Fibroblast of lung (primary cell): ENCODE data around the gene NGDN. TPM values are rescaled to one million over a fixed set of nuclear protein-coding genes. Genes with fewer than 3 reads are reported as not detected.

Experiments used
- DNase-seq, 2 donors: peaks; one replicate each; pipeline versions ENCODE4 v3.0.0 to v3.0.0-alpha.2; 2010; ENCODE audit warnings: low read depth in 2 of 2
- H2AFZ ChIP-seq: 2 replicates; pipeline ENCODE4 v1.5.1; 2012; ENCODE audit warnings: low read length, control low read depth, inconsistent platforms
- H3K27ac ChIP-seq: 2 replicates; pipeline ENCODE4 v1.5.1; 2011; ENCODE audit warnings: low read length, control low read depth; ENCODE audit not compliant: insufficient read depth
- H3K27me3 ChIP-seq: 2 replicates; pipeline ENCODE4 v1.5.1; 2011; ENCODE audit warnings: mild to moderate bottlenecking, low read length; ENCODE audit not compliant: control insufficient read depth, insufficient read depth
- H3K36me3 ChIP-seq: 2 replicates; pipeline ENCODE4 v1.5.1; 2011; ENCODE audit warnings: low read length; ENCODE audit not compliant: control insufficient read depth, insufficient read depth
- H3K4me1 ChIP-seq: 2 replicates; pipeline ENCODE4 v1.5.1; 2011; ENCODE audit warnings: low read length; ENCODE audit not compliant: control insufficient read depth, insufficient read depth; ENCODE audit errors: extremely low read depth
- H3K4me2 ChIP-seq: 2 replicates; pipeline ENCODE4 v1.5.1; 2011; ENCODE audit warnings: low read length, control low read depth; ENCODE audit not compliant: insufficient read depth; ENCODE audit errors: extremely low read depth
- H3K4me3 ChIP-seq, 4 experiments: fragments of 200-600 bp in 1 of 4; sonication (generic) in 1 of 4; replicated peaks in 1 of 4; 2 replicates each; pipeline ENCODE4 v1.5.1; 2011 to 2016; ENCODE audit warnings: low read length in 4 of 4, low read depth in 3 of 4, mild to moderate bottlenecking in 3 of 4, control low read depth in 2 of 4, inconsistent platforms in 1 of 4, mixed read lengths in 1 of 4; ENCODE audit not compliant: insufficient read depth in 1 of 4; ENCODE audit errors: control extremely low read depth in 1 of 4
- H3K79me2 ChIP-seq: 2 replicates; pipeline ENCODE4 v1.5.1; 2012; ENCODE audit warnings: mild to moderate bottlenecking, low read length, inconsistent platforms; ENCODE audit not compliant: control insufficient read depth, insufficient read depth
- H3K9ac ChIP-seq: 2 replicates; pipeline ENCODE4 v1.5.1; 2011; ENCODE audit warnings: mild to moderate bottlenecking, low read length, control low read depth; ENCODE audit not compliant: insufficient read depth
- H3K9me3 ChIP-seq: 2 replicates; pipeline ENCODE4 v1.5.1; 2012; ENCODE audit warnings: low read depth, low read length; ENCODE audit not compliant: control insufficient read depth, insufficient read depth
- H4K20me1 ChIP-seq: 2 replicates; pipeline ENCODE4 v1.5.1; 2011; ENCODE audit warnings: low read length; ENCODE audit not compliant: control insufficient read depth, insufficient read depth; ENCODE audit errors: extremely low read depth
- CTCF ChIP-seq, 2 donors: IDR thresholded peaks in 1 of 2; conservative IDR thresholded peaks in 1 of 2; 1 replicate in 1 of 2; 2 replicates in 1 of 2; pipeline ENCODE4 v1.5.1; 2011 to 2012; ENCODE audit warnings: low read length in 2 of 2, control low read depth in 1 of 2, inconsistent platforms in 1 of 2, low read depth in 1 of 2, mild to moderate bottlenecking in 1 of 2
- EZH2 ChIP-seq: IDR thresholded peaks from 2 replicates; pipeline ENCODE4 v1.5.1; 2012; ENCODE audit warnings: low read length, control low read depth, mild to moderate bottlenecking; ENCODE audit errors: missing control alignments
- polyA plus RNA-seq, 2 donors: library from polyadenylated mRNA; depleted of rRNA in 1 of 2; stranded (reverse) in 1 of 2; unstranded in 1 of 2; fragments of >200 nt; gene quantifications; 2 replicates each; pipeline ENCODE4 v1.2.1, GENCODE V29; 2011 to 2012; ENCODE audit warnings: missing spikeins in 1 of 2
- total RNA-seq: library from RNA; depleted of rRNA; stranded (reverse); fragments of >200 nt; gene quantifications from 2 replicates; pipeline ENCODE4 v1.2.1, GENCODE V29; 2014

Gene NGDN
- total and polyA plus RNA-seq, 2 donors (not counting 1 experiment from before 2014, with no cell fraction given), result 39.5 to 46.9 TPM

- H3K4me3 ChIP-seq, result no peak overlapping the region
- no peaks in the 10 kb centered on the region for H3K36me3 ChIP-seq
Observed at GRCh38 chr14:23445773-23446172, 23.7 kb upstream of the NGDN start.

GRCh38 chr14:23446291-23446851 lies 23.1 kb upstream of the NGDN start:
- H3K27me3 ChIP-seq, result peaks cover 3% of the 10 kb centered on the region
- no peaks in the 10 kb centered on the region for H4K20me1 ChIP-seq
- H3K79me2 ChIP-seq, result no peaks in the 10 kb centered on the region
- no peak for TF ChIP-seq EZH2
- TF ChIP-seq CTCF (conservative IDR thresholded peaks at IDR 0.05 in 1 of 2, IDR thresholded peaks at IDR 0.05 in 1 of 2; ENCODE audit: low read depth in 1 of 2, low read length in 2 of 2), result no peak
- H3K27ac ChIP-seq, result no peak overlapping the region
- H3K36me3 ChIP-seq, result no peaks in the 10 kb centered on the region
- no peak overlapping the region for H3K4me3 ChIP-seq
- no peak for DNase-seq
- H2AFZ ChIP-seq, result no peak overlapping the region
- no peaks in the 10 kb centered on the region for H3K9me3 ChIP-seq
- H3K4me1 ChIP-seq, result no peaks in the 10 kb centered on the region
- H3K4me2 ChIP-seq, result no peak overlapping the region
- no peak overlapping the region for H3K9ac ChIP-seq

More at GRCh38 chr14:23445773-23446172, 23.7 kb upstream of the NGDN start:
- TF ChIP-seq EZH2, result no peak
- no peak for TF ChIP-seq CTCF (conservative IDR thresholded peaks at IDR 0.05 in 1 of 2, IDR thresholded peaks at IDR 0.05 in 1 of 2; ENCODE audit: low read depth in 1 of 2, low read length in 2 of 2)
- no peaks in the 10 kb centered on the region for H3K9me3 ChIP-seq
- H3K79me2 ChIP-seq, result no peaks in the 10 kb centered on the region
- H4K20me1 ChIP-seq, result no peaks in the 10 kb centered on the region
- no peak overlapping the region for H3K9ac ChIP-seq
- no peak overlapping the region for H3K4me2 ChIP-seq
- H3K27me3 ChIP-seq, result peaks cover 4% of the 10 kb centered on the region
- no peak overlapping the region for H2AFZ ChIP-seq
- H3K4me1 ChIP-seq, result no peaks in the 10 kb centered on the region
- no peak overlapping the region for H3K27ac ChIP-seq
- no peak for DNase-seq

- Histone ChIP-seq H3K36me3 (no peaks in the 10 kb centered on the region), H3K9ac (no peak overlapping the region), H2AFZ (no peak overlapping the region), H3K9me3 (no peaks in the 10 kb centered on the region), H3K79me2 (no peaks in the 10 kb centered on the region), H3K4me2 (no peak overlapping the region), H3K4me1 (no peaks in the 10 kb centered on the region), H3K27ac (no peak overlapping the region), H3K4me3 (no peak overlapping the region), H3K27me3 (peaks cover 3% of the 10 kb centered on the region), H4K20me1 (no peaks in the 10 kb centered on the region)
- TF ChIP-seq EZH2 (no peak), CTCF (conservative IDR thresholded peaks at IDR 0.05 in 1 of 2, IDR thresholded peaks at IDR 0.05 in 1 of 2; ENCODE audit: low read depth in 1 of 2, low read length in 2 of 2) (no peak)
- DNase-seq, result no peak
Observed at GRCh38 chr14:23447361-23448350, 21.8 kb upstream of the NGDN start.
